ENCODE results near the gene ANKS1A.
A peak's percentile ranks its signal among the peaks of the same experiment; 100 is the strongest.
"Not testable (repeated sequence)": the region's sequence is repeated elsewhere in the genome, so short reads cannot be mapped to it uniquely, and the experiment has no call there.

Gene ANKS1A

GRCh38 chr6:34924831-34925625, 36.0 kb downstream of the ANKS1A start:
- no peaks in the 10 kb centered on the region for H3K27me3 Mint-ChIP-seq
- H3K9me3 Mint-ChIP-seq = no peaks in the 10 kb centered on the region
- ATAC-seq (no peak), DNase-seq (no peak)
- no peaks in the 10 kb centered on the region for H3K4me1 Mint-ChIP-seq
- H3K4me3 Mint-ChIP-seq = no peak overlapping the region
- peak overlapping the region in 1 of 2 donors; percentile 88 for H3K27ac Mint-ChIP-seq

- no peaks in the 10 kb centered on the region for H3K9me3 Mint-ChIP-seq
- no peaks in the 10 kb centered on the region for H3K27me3 Mint-ChIP-seq
- no peak overlapping the region for H3K27ac Mint-ChIP-seq
- H3K4me3 Mint-ChIP-seq = no peak overlapping the region
- DNase-seq = no peak
- peak; percentile 77 for ATAC-seq
- no peaks in the 10 kb centered on the region for H3K4me1 Mint-ChIP-seq
Observed at GRCh38 chr6:34926655-34927054, 37.6 kb downstream of the ANKS1A start.

- Mint-ChIP-seq H3K9me3 (no peaks in the 10 kb centered on the region), H3K4me3 (no peak overlapping the region), H3K27ac (no peak overlapping the region), H3K27me3 (no peaks in the 10 kb centered on the region), H3K4me1 (no peaks in the 10 kb centered on the region)
- DNase-seq (no peak), ATAC-seq (no peak)
Observed at GRCh38 chr6:34928220-34928619, 39.2 kb downstream of the ANKS1A start.

- no peak overlapping the region for H3K27ac Mint-ChIP-seq
- no peak for DNase-seq
- H3K9me3 Mint-ChIP-seq = no peaks in the 10 kb centered on the region
- H3K4me1 Mint-ChIP-seq = no peaks in the 10 kb centered on the region
- H3K4me3 Mint-ChIP-seq = no peak overlapping the region
- ATAC-seq = no peak
- no peaks in the 10 kb centered on the region for H3K27me3 Mint-ChIP-seq
Observed at GRCh38 chr6:34928695-34929094, 39.6 kb downstream of the ANKS1A start.

- Mint-ChIP-seq H3K27me3 (no peaks in the 10 kb centered on the region), H3K9me3 (no peaks in the 10 kb centered on the region), H3K4me3 (no peak overlapping the region), H3K27ac (no peak overlapping the region), H3K4me1 (no peaks in the 10 kb centered on the region)
- ATAC-seq (no peak), DNase-seq (no peak)
Observed at GRCh38 chr6:34929241-34929978, 40.4 kb downstream of the ANKS1A start.

GRCh38 chr6:34930221-34930620, 41.2 kb downstream of the ANKS1A start:
- H3K4me3 Mint-ChIP-seq = no peak overlapping the region
- no peaks in the 10 kb centered on the region for H3K27me3 Mint-ChIP-seq
- DNase-seq = no peak
- H3K4me1 Mint-ChIP-seq = no peaks in the 10 kb centered on the region
- H3K9me3 Mint-ChIP-seq = no peaks in the 10 kb centered on the region
- no peak for ATAC-seq
- no peak overlapping the region for H3K27ac Mint-ChIP-seq

- H3K27me3 Mint-ChIP-seq, ATAC-seq, H3K4me1 Mint-ChIP-seq, H3K4me3 Mint-ChIP-seq, H3K27ac Mint-ChIP-seq, H3K9me3 Mint-ChIP-seq, DNase-seq: not testable (repeated sequence)
Observed at GRCh38 chr6:34932202-34932601, 43.1 kb downstream of the ANKS1A start.

- H3K27ac Mint-ChIP-seq = no peak overlapping the region
- H3K4me3 Mint-ChIP-seq = no peak overlapping the region
- no peak for DNase-seq
- H3K9me3 Mint-ChIP-seq = no peaks in the 10 kb centered on the region
- no peak for ATAC-seq
- H3K4me1 Mint-ChIP-seq = no peaks in the 10 kb centered on the region
- no peaks in the 10 kb centered on the region for H3K27me3 Mint-ChIP-seq
Observed at GRCh38 chr6:34934516-34934915, 45.5 kb downstream of the ANKS1A start.

GRCh38 chr6:34938268-34938667, 49.2 kb downstream of the ANKS1A start:
- no peaks in the 10 kb centered on the region for H3K4me1 Mint-ChIP-seq
- no peak overlapping the region for H3K27ac Mint-ChIP-seq
- DNase-seq = no peak
- ATAC-seq = no peak
- no peaks in the 10 kb centered on the region for H3K27me3 Mint-ChIP-seq
- no peak overlapping the region for H3K4me3 Mint-ChIP-seq
- H3K9me3 Mint-ChIP-seq = no peaks in the 10 kb centered on the region

GRCh38 chr6:34940030-34940434, 51.0 kb downstream of the ANKS1A start:
- DNase-seq (no peak), ATAC-seq (no peak)

GRCh38 chr6:34941421-34941820, 52.4 kb downstream of the ANKS1A start:
- Mint-ChIP-seq H3K27me3 (no peaks in the 10 kb centered on the region), H3K27ac (no peak overlapping the region), H3K4me3 (no peak overlapping the region), H3K4me1 (no peaks in the 10 kb centered on the region), H3K9me3 (no peaks in the 10 kb centered on the region)
- DNase-seq = no peak
- no peak for ATAC-seq

More at GRCh38 chr6:34940030-34940434, 51.0 kb downstream of the ANKS1A start:
- no peaks in the 10 kb centered on the region for H3K4me1 Mint-ChIP-seq
- no peak overlapping the region for H3K4me3 Mint-ChIP-seq
- H3K9me3 Mint-ChIP-seq = no peaks in the 10 kb centered on the region
- H3K27me3 Mint-ChIP-seq = no peaks in the 10 kb centered on the region
- no peak overlapping the region for H3K27ac Mint-ChIP-seq

- Mint-ChIP-seq H3K9me3 (no peaks in the 10 kb centered on the region), H3K4me3 (no peak overlapping the region), H3K27ac (no peak overlapping the region), H3K27me3 (no peaks in the 10 kb centered on the region), H3K4me1 (no peaks in the 10 kb centered on the region)
- no peak for ATAC-seq
- DNase-seq = no peak
Observed at GRCh38 chr6:34945317-34945716, 56.3 kb downstream of the ANKS1A start.

- H3K9me3 Mint-ChIP-seq = no peaks in the 10 kb centered on the region
- H3K4me1 Mint-ChIP-seq = no peaks in the 10 kb centered on the region
- ATAC-seq (no peak), DNase-seq (no peak)
- H3K27ac Mint-ChIP-seq = no peak overlapping the region
- no peaks in the 10 kb centered on the region for H3K27me3 Mint-ChIP-seq
- H3K4me3 Mint-ChIP-seq = no peak overlapping the region
Observed at GRCh38 chr6:34947561-34947960, 58.5 kb downstream of the ANKS1A start.

- no peak overlapping the region for H3K4me3 Mint-ChIP-seq
- no peak overlapping the region for H3K27ac Mint-ChIP-seq
- H3K4me1 Mint-ChIP-seq = peaks cover under 1% of the 10 kb centered on the region
- H3K27me3 Mint-ChIP-seq = no peaks in the 10 kb centered on the region
- ATAC-seq = no peak
- no peaks in the 10 kb centered on the region for H3K9me3 Mint-ChIP-seq
- no peak for DNase-seq
Observed at GRCh38 chr6:34949636-34950035, 60.6 kb downstream of the ANKS1A start.

GRCh38 chr6:34950849-34951248, 61.8 kb downstream of the ANKS1A start:
- no peak for ATAC-seq
- DNase-seq = no peak

GRCh38 chr6:34951731-34952130, 62.7 kb downstream of the ANKS1A start:
- ATAC-seq (no peak), DNase-seq (no peak)
- Mint-ChIP-seq H3K27me3 (no peaks in the 10 kb centered on the region), H3K4me3 (no peak overlapping the region), H3K9me3 (no peaks in the 10 kb centered on the region), H3K27ac (no peak overlapping the region), H3K4me1 (peaks cover 19% of the 10 kb centered on the region)

More at GRCh38 chr6:34950849-34951248, 61.8 kb downstream of the ANKS1A start:
- Mint-ChIP-seq H3K9me3 (no peaks in the 10 kb centered on the region), H3K27ac (no peak overlapping the region), H3K4me1 (peaks cover 13% of the 10 kb centered on the region), H3K4me3 (no peak overlapping the region), H3K27me3 (no peaks in the 10 kb centered on the region)
